Astrocyte (in vitro differentiated cells and primary cell): ENCODE data around the gene CREB3L4. TPM values are rescaled to one million over a fixed set of nuclear protein-coding genes. Genes with fewer than 3 reads are reported as not detected.

Experiments
- DNase-seq: peaks from one replicate; pipeline ENCODE4 v3.0.0-alpha.2; 2010; ENCODE audit warnings: low read depth
- FAIRE-seq: peaks from 2 replicates; lab custom pipeline; 2011; peaks lifted over from hg19 to GRCh38; lab: Jason Lieb, UNC
- H2AFZ ChIP-seq: 2 replicates; pipeline ENCODE4 v1.6.0; 2012; ENCODE audit warnings: low read depth, low read length, inconsistent platforms
- H3K27ac ChIP-seq: 2 replicates; pipeline ENCODE4 v1.5.1; 2011; ENCODE audit warnings: low read depth, low read length, inconsistent platforms
- H3K27me3 ChIP-seq: 2 replicates; pipeline ENCODE4 v1.6.0; 2011; ENCODE audit warnings: low read length, inconsistent platforms; ENCODE audit not compliant: insufficient read depth
- H3K36me3 ChIP-seq: 2 replicates; pipeline ENCODE4 v1.5.1; 2011; ENCODE audit warnings: low read length, inconsistent platforms; ENCODE audit not compliant: insufficient read depth
- H3K4me1 ChIP-seq: 2 replicates; pipeline ENCODE4 v1.5.1; 2011; ENCODE audit warnings: low read length, inconsistent platforms; ENCODE audit not compliant: insufficient read depth
- H3K4me2 ChIP-seq: 2 replicates; pipeline ENCODE4 v1.6.0; 2012; ENCODE audit warnings: low read length, inconsistent platforms
- H3K4me3 ChIP-seq: 2 replicates; pipeline ENCODE4 v1.5.1; 2011; ENCODE audit warnings: low read depth, mild to moderate bottlenecking, low read length, inconsistent platforms; ENCODE audit not compliant: insufficient read depth
- H3K79me2 ChIP-seq: 2 replicates; pipeline ENCODE4 v1.6.0; 2012; ENCODE audit warnings: mild to moderate bottlenecking, low read length, inconsistent platforms; ENCODE audit not compliant: insufficient read depth
- H3K9ac ChIP-seq: 2 replicates; pipeline ENCODE4 v1.6.0; 2012; ENCODE audit warnings: mild to moderate bottlenecking, low read length, inconsistent platforms
- H3K9me3 ChIP-seq: 2 replicates; pipeline ENCODE4 v1.5.1; 2012; ENCODE audit warnings: low read depth, mild to moderate bottlenecking, low read length, inconsistent platforms; ENCODE audit not compliant: insufficient read depth
- H4K20me1 ChIP-seq: 2 replicates; pipeline ENCODE4 v1.6.0; 2012; ENCODE audit warnings: low read length, inconsistent platforms; ENCODE audit not compliant: insufficient read depth
- H3K27ac Mint-ChIP-seq: one replicate; pipeline ENCODE4 v1.8.0; 2021; ENCODE audit warnings: mild to moderate bottlenecking, mixed read lengths; ENCODE audit not compliant: unreplicated experiment
- H3K27me3 Mint-ChIP-seq: one replicate; pipeline ENCODE4 v1.8.0; 2021; ENCODE audit warnings: low read depth, mixed read lengths; ENCODE audit not compliant: unreplicated experiment
- H3K36me3 Mint-ChIP-seq: one replicate; pipeline ENCODE4 v1.8.0; 2021; ENCODE audit warnings: low read depth, mixed read lengths; ENCODE audit not compliant: unreplicated experiment
- H3K4me1 Mint-ChIP-seq: one replicate; pipeline ENCODE4 v1.8.0; 2021; ENCODE audit warnings: low read depth, mixed read lengths; ENCODE audit not compliant: unreplicated experiment
- H3K4me3 Mint-ChIP-seq: one replicate; pipeline ENCODE4 v1.8.0; 2021; ENCODE audit warnings: mild to moderate bottlenecking, moderate library complexity, mixed read lengths; ENCODE audit not compliant: unreplicated experiment
- H3K9me3 Mint-ChIP-seq: one replicate; pipeline ENCODE4 v1.8.0; 2021; ENCODE audit warnings: mild to moderate bottlenecking, mixed read lengths; ENCODE audit not compliant: unreplicated experiment
- CTCF ChIP-seq: IDR thresholded peaks from 2 replicates; pipeline ENCODE4 v1.5.1; 2011; ENCODE audit warnings: low read depth, mild to moderate bottlenecking, inconsistent platforms, low read length, moderate library complexity; ENCODE audit not compliant: insufficient read depth
- EZH2 ChIP-seq: IDR thresholded peaks from 2 replicates; pipeline ENCODE4 v1.6.1; 2012; ENCODE audit warnings: mild to moderate bottlenecking, low read length, inconsistent platforms; ENCODE audit not compliant: insufficient read depth
- total RNA-seq: library from RNA; stranded (reverse); gene quantifications from 2 replicates; pipeline ENCODE4 v1.2.1, GENCODE V29; 2021

The CREB3L4 gene
- total RNA-seq, 1 donor from 2014 or later = 5.3 TPM

- FAIRE-seq = no peak
- Histone ChIP-seq H3K4me3 (no peak overlapping the region), H3K4me2 (no peak overlapping the region), H3K4me1 (peaks cover 9% of the 10 kb centered on the region), H3K27ac (no peak overlapping the region), H3K27me3 (no peaks in the 10 kb centered on the region), H3K9me3 (no peaks in the 10 kb centered on the region), H4K20me1 (no peaks in the 10 kb centered on the region), H3K36me3 (peaks cover 6% of the 10 kb centered on the region), H3K9ac (no peak overlapping the region), H3K79me2 (peaks cover 23% of the 10 kb centered on the region), H2AFZ (no peak overlapping the region)
- H3K4me1 Mint-ChIP-seq = peaks cover 4% of the 10 kb centered on the region
- H3K9me3 Mint-ChIP-seq = no peaks in the 10 kb centered on the region
- TF ChIP-seq EZH2 = no peak
- TF ChIP-seq CTCF = no peak
- H3K36me3 Mint-ChIP-seq = peaks cover 30% of the 10 kb centered on the region
- no peak overlapping the region for H3K4me3 Mint-ChIP-seq
- no peak overlapping the region for H3K27ac Mint-ChIP-seq
- no peaks in the 10 kb centered on the region for H3K27me3 Mint-ChIP-seq
- DNase-seq = no peak
Measured at GRCh38 chr1:153940756-153941155, 26.9 kb upstream of the CREB3L4 start.

GRCh38 chr1:153941826-153942725 is 25.6 kb upstream of the CREB3L4 start:
- TF ChIP-seq CTCF = no peak
- no peak for TF ChIP-seq EZH2
- no peaks in the 10 kb centered on the region for H3K27me3 Mint-ChIP-seq
- no peak overlapping the region for H3K27ac Mint-ChIP-seq
- Histone ChIP-seq H4K20me1 (no peaks in the 10 kb centered on the region), H3K79me2 (peaks cover 26% of the 10 kb centered on the region), H3K27me3 (no peaks in the 10 kb centered on the region), H3K4me1 (peaks cover 9% of the 10 kb centered on the region), H3K9ac (no peak overlapping the region), H3K27ac (no peak overlapping the region), H3K4me2 (no peak overlapping the region), H3K9me3 (no peaks in the 10 kb centered on the region), H3K4me3 (no peak overlapping the region), H3K36me3 (peaks cover 6% of the 10 kb centered on the region), H2AFZ (no peak overlapping the region)
- peaks cover 18% of the 10 kb centered on the region for H3K36me3 Mint-ChIP-seq
- no peak for DNase-seq
- no peak overlapping the region for H3K4me3 Mint-ChIP-seq
- H3K9me3 Mint-ChIP-seq = no peaks in the 10 kb centered on the region
- no peak for FAIRE-seq
- H3K4me1 Mint-ChIP-seq = peaks cover 5% of the 10 kb centered on the region
